Right renal pelvis (tissue), 4 donors: ENCODE results near the gene SRSF4. TPM values are rescaled to one million over a fixed set of nuclear protein-coding genes. Genes with fewer than 3 reads are reported as not detected.

ENCODE experiments used
- DNase-seq, 4 donors: peaks; one replicate each; pipeline ENCODE4 v3.0.0-alpha.2; 2013; ENCODE audit warnings: low read depth in 4 of 4, low spot score in 3 of 4, missing footprints in 1 of 4
- polyA plus RNA-seq, 4 donors: library from polyadenylated mRNA; unstranded; fragments of 120-200 nt; gene quantifications; one replicate each; pipeline ENCODE4 v1.2.1, GENCODE V29; 2013; ENCODE audit not compliant: insufficient read length in 4 of 4

SRSF4 gene
- polyA plus RNA-seq, 4 donors: 107 to 121 (median 110) TPM

DNA sequence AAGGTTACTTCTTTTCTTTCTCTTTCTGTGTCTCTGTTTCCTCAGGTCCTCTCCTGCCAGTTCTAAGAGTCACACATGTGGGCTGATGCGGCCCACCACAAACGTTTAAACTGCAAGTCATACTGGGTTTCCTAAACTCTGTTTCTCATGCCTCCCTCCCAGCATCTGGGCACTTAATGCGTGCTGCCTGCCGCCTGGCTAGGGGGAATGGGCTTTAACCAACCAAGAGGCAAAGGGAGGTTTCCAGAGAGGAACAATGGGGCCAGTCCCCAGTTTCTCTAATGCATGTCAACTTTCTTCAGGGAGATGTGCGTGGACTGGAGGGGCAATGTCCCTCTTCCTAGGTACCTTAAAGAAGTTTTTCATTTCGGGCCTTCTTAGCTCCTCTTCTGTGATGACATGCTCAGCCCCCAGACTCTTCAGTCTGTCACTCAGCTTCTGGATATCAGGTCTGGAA, 19.9 kb upstream of the SRSF4 start:
- DNase-seq: no peak

DNA sequence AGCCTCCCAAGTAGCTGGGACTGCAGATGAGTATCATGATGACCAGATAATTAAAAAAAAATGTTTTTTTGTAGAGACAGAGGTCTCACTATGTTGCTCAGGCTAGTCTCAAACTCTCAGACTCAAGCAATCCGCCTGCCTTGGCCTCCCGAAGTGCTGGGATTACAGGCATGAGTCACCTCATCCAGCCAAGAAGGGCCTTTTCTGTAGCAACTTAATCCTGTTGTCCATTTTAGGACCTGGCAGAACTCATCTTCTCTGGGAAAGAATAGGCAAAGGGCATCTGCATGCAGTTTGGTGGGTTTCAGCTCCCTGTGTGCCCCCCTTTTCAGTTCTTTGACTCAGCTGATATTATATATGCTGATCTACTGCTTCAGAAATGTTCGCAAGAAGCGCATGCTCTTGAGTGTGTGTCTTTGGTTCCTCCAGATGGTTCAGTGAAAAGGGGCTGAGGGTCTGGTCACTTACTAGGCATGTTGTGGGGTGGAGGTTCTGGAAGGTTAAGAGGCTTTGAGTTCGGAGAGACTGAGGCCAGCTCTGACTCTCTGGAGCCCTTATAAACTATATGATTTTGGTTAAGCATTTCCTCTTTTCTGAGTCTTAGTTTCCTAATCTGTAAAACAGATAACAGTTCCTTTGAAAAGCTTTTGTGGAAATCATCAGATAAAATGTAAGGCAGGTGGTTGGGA, 19.4 kb upstream of the SRSF4 start:
- DNase-seq: no peak

DNA sequence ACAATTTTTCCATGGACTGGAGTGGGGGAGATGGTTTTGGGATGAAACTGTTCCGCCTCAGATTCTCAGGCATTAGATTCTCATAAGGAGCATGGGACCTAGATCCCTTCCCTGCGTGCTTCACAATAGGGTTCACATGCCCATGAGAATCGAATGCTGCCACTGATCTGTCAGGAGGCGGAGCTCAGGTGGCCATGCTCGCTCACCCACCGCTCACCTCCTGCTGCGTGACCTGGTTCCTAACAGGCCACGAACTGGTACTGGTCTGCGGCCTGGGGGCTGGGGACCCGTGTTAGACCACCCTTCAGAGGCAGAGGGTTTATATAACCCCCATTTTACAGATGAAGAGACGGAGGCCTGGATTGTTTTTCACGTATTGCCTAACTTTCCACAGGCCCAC, 16.3 kb upstream of the SRSF4 start:
- DNase-seq: no peak

DNA sequence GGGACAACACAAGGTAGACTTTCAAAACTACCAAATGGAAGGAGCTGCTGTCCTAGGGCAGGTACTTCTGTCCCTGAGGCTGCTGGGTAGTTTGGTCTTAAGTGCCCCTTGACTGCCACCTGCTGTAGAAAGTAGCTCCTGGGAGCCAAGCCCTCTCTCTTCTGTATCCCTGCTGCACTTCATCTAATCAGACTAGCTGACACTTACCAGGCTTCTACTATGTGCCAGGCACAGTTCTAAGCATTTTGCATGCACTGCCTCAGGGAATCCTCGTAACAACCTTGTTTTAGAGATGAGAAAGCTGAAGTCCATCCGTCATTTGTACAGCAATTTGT, 15.9 kb upstream of the SRSF4 start:
- DNase-seq: no peak

DNA sequence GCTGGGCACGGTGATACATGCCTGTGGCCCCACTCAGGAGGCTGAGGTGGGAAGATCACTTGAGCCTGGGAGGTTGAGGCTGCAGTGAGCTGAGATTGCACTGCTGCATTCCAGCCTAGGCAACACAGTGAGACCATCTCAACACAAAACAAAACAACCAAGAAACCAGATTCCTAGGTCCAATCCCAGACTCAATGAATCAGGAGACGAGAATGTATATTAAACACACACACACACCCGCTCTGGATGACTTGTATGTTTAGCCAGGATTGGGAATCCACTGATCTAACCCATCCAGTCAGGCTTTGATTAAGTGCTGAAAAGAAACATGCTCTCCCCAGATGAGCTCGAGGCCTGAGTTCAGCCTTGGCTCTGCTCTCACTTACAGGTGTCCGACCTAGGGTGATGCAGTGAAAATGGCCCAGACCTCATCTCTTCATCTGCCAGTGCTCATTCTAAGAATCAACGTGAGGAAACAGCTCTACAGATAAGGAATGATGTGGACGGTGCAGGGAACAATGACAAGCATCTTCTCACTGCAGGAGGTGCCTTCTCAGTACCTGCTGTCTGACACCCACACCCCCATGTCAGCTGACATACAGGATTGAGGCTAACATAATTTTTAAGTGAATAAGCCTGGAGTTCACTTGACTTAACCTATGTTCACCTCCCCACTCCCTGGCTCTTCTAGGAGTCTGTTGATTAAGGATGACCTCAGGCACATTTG, 15.3 kb upstream of the SRSF4 start:
- no peak for DNase-seq

DNA sequence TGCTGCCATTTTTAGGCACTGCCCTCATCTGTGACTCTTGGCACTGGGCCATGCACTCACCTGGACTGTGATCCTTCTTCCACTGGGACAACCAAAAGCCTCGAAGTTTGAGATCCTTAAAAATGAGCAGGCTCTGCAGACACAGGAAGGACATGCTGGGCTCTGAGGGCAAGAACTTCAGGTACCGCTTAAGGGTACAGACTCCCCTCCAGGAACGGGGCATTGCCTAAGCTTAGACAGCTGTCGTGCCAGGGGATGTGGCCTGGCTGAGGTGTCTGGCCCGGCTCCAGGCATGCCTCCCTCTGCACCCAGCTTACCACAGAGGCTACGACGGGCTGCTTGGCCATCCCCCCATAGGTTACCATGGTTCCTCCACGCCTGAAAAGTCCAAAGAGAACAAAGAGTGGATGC, 14.2 kb upstream of the SRSF4 start:
- no peak for DNase-seq

DNA sequence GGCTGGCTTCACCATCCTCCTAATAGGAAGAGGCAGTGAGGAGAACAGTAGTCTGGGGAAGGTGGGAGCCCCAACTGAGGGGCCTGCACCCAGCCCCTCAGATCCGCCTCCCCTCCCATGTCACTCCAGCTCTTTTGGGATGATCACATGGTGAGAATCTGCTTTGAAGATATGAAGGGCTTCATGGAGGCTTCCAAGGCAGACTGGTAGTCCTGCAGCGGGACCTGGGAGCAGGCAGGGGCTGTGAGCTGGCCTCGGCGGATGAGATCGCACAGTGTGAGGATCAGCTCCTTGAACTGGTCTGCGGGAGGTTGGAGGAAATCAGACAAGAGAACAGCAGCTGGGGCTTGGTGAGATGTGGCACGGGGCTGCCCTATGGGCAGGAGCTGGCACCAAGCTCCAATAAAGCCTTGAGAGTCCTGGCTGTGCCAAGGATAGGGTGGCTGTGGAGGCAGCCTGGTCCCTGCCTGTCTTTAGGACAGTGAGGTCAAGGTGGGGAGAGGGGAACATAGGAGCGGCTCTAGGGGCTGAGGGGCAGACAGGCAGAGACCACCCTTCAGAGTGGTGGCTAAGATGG, 12.3 kb upstream of the SRSF4 start:
- DNase-seq: no peak

DNA sequence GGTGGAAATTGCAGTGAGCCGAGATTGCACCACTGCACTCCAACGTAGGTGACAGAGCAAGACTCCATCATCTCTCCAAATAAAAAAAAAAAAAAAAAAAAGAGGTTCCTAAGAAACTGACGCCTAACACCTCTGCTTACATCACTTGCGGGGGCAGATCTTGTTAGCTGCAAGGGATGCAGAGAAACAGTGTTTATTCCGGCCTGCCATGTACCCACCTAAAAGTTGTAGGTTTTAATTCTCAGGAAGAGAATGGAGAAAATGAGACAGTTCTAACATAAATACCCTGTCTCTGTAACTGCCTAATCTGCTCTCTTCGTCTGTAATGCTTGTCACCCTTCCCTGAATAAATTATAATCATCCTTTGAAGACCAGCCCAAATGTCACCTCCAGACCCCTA, 9.0 kb upstream of the SRSF4 start:
- DNase-seq: no peak

DNA sequence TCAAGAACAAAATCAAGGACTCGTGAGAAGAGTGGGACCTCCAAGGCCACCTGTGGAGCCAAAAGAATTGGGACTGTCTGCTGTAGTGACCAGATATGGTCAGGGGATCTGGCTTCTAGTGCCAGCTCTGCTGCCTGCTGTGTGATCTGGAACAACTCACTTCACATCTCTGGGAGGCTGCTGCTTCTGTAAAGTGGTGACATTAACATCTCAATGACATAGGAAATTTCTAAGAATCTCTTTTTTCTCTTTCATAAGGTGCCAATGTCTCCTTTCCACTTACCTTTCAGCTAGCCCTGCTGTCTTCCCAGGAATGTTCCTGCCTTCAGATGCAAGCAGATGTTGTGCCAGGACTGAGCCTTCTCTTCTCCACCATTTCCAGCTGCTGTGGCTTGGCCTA, 5.0 kb upstream of the SRSF4 start:
- no peak for DNase-seq

DNA sequence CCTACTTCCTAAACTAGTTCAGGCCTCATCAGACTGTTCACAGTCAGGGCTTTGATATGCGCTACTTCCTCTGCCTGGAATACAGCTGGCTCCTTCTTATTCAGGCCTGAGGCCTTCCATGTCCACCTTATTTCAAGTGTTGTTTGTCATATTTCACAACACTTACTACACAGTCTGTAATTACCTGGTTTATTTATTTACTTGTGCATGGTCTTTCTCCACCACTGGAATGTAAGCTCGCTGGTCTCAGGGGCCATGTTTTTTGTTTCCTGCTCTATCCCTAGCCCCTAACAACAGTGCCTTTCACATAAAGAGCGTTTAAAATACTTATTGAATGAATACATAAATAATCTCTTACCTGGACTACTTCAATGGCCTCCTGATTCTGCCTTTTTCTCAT, 4.6 kb upstream of the SRSF4 start:
- no peak for DNase-seq

DNA sequence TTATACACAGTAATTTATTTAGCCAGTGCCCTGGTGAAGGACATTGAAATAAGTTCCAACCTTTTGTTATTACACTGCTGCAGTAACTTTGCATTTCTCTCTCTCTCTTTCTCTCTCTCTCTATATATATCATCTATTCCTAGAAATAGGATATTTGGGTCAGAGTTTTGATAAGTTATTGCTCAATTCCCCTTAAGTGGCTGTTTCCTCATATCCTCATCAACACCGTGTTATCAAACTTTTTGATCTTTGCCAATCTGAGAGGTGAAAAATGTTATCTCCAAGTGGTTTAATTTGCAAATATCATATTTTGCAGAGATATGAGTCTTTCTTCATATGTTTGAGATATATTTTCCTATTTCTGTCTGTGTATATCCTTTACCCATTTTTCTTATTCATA, 1.6 kb upstream of the SRSF4 start:
- no peak for DNase-seq

DNA sequence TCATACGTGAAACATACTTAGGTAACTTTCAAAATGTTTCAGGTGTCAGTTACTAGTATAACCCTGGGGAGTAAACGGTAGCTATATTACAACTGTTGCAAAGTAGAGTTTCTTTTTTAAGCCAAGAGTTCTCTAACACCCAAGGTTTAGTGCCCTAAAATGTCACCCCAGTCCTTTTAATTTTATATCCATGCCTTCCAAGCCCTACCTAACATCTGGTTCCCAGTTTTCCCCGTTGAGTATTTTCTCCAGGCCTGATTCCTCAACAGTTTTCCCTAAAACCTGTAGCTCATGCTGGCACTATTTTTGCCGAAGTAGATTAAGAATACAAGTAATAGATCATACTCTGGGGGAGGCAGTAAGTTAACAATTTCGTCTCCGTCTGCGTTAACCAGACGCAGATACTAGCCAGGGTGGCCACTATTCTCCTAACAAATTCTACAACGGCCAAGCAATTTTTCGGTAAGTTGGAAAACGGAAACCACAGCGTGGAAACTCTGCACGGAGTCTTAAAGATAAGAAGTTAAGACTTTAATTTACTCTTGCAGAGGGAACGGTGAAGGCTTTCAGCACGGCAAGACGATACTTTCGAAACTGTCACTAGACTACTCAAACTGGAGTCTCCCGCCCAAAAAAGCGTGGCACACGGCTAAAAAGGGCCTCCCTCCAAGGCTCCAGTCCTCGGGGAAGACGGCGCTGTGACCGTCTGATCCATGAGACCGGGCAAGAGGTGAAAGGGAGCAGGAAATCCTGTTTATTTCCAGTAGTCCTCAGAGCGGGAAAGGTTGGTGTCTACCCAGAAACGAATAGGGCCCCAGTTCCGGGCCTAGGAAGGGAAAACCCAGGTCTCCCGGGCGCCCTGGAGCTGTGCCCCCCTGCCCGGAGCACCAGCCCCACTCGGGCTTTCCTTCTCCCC, 945 bp downstream of the SRSF4 start:
- peak in 1 of 4 donors; percentile 48 for DNase-seq

DNA sequence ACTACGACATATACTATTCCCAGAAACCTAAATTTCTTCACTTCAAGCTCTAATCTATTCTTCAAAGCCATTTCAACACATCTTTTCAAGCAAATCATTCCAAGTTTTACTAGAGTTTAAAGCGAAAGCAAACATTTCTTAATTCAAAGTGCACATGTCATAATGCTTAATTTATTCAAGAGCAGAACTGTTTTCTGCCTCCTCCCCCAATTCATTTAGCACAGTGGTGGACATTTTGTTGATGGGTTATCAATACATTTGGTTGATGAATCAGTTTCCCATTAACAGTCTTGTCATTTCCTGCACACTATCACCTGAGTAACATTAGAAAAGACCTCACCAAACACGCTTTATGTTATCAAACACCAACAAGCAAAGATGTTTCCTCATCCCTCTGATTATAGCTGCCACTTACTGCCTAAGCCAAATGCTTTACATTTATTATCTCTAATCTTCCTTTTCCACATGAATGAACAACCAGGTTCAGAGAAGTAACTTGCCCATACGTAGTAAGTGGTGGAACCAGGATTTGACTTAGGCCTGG, 2.0 kb downstream of the SRSF4 start:
- no peak for DNase-seq

DNA sequence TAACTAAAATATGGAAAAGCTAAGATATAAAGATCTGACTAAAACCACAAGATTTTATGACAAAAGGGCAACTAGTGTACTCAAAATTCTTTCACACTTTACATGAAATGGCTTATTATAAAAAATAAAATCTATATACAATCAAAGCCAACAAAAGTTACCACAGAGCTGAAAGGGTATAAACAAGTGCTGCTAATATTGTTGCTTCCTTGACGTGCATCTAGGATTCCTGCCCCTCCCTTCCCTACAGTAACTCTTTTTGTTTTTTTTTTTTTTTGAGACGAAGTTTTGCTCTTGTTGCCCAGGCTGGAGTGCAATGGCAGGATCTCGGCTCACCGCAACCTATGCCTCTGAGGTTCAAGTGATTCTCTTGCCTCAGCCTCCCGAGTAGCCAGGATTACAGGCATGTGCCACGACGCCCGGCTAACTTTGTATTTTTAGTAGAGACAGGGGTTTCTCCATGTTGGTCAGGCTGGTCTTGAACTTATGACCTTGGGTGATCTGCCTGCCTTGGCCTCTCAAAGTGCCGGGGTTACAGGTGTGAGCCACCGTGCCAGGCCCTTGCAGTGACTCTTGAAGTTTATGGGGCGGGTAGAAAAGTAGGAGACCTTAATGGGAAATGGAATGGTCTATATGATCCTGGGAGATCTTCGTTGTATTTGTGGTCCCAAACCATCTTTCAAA, 4.5 kb downstream of the SRSF4 start:
- no peak for DNase-seq

DNA sequence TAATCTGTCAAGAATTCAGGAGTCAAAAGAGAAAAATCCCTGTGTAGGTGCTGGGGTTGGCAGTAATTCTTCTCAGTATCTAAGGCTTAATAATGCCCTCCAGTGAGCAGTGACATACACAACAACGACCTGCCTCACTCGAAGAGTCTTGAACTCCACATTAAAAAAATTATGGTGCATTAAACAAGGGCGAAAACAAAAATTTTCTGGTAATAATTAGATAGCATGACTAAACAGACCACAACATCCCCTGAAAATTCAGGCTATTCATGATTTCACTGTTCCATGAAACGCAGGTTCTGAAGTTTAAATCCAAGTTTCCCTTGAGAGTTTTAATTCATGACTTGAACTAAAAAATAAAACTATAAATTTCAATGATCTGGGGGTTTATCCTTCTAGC, 5.1 kb downstream of the SRSF4 start:
- DNase-seq: no peak

DNA sequence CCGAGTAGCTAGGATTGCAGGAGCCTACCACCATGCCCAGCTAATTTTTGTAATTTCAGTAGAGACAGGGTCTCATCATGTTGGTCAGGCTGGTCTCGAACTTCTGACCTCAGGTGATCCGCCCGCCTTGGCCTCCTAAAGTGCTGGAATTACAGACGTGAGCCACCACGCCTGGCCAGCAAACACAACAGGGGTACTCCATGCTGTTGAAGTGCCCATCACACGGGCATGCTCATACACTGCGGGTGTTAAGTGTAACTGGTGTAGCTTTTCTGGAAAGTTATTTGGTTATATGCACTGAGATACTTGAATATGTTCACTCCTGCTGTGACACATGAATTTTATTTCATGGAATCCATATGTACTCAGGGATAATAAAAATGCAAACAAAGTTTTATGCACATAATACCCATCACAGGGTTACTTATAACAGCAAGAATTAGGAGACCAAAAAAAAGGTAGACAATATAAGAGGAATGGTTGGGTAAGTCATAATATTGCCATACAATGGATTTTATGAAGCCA, 9.2 kb downstream of the SRSF4 start:
- DNase-seq: no peak

DNA sequence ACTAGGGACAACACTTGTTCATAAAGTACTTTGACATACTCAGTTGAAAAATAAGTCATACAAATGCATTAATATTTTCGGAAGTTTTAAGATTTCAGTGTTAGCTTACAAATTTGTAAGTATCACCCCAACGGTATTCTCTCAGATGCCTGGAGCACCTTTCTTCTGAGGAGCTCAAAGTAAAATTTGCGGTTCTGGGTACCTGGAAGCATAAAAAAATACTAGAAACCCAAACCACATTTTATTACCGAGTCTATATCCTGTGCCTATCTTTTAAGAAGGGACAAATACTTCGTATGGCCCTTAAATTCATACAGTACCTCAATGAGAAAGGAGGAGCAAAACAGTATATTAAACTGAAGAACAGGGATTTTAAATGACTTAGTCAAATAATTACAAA, 10.2 kb downstream of the SRSF4 start:
- no peak for DNase-seq

DNA sequence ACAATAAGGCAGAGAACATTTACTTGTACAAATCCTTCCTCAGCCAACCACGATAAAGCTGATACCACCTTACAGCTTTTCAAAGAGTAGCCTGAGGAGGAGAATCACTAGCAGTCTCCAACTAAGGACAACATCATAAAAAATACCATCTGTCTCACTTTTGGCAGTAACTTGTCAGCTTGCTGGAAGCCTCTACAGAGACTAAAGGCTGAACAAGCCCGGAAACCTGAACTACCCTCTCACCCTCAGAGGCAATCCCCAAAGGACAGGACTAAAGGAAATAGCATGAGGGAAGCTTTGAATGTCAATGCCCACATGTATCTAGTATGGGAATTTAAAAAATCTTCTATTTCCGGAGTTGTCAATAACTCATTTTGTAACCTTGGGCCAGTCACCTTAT, 10.6 kb downstream of the SRSF4 start:
- DNase-seq: no peak

DNA sequence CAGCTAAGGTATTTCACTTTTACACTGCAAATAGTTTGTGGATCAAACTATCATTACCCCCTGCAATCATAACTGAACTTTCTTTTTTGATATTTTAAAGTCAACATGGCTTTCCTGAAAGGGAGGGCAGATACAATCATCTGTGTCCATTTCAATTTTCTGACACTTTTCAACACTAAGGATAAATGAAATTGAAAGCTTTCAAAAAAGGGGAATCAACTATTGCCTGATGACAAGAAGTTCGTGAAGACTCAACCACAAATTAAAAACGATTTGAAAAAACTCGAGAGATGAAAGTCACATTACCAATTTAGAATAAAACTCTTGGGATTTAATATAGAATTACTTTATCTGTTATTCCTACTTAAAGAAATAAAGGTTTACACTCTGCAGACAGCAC, 11.7 kb downstream of the SRSF4 start:
- DNase-seq: no peak

DNA sequence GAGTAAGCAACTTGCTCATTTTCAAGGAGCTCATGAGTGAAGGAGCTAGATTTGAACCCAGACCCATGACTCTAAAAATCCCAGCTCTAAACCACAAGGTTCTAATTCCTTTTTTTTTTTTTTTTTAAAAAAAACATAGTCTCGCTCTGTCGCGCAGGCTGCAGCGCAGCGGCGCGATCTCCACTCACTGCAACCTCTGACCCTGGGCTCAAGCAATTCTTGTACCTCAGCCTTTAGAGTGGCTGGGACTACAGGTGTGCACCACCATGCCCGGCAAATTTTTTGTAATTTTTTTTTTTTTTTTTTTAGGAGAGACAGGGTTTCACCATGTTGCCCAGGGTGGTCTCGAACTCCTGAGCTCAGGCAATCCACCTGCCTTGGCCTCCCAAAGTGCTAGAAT, 13.8 kb downstream of the SRSF4 start:
- DNase-seq: no peak
